Adrenal gland (tissue), 5 donors: ENCODE data around the gene RASSF7.

Experiments used
- CTCF ChIP-seq, 6 experiments: fragments of 450-650 bp in 4 of 6; fragments of 200-600 bp in 2 of 6; sonication (generic) in 1 of 6; IDR thresholded peaks; 1 replicate in 5 of 6; 2 replicates in 1 of 6; pipeline versions ENCODE4 v1.5.1 to v1.8.0; 2016 to 2021; ENCODE audit warnings: antibody characterized with exemption in 6 of 6, mild to moderate bottlenecking in 2 of 6, moderate library complexity in 1 of 6
- POLR2A ChIP-seq, 2 donors: fragments of 450-650 bp; IDR thresholded peaks; one replicate each; pipeline ENCODE4 v1.6.1; 2017; ENCODE audit warnings: antibody characterized with exemption in 2 of 2, mild to moderate bottlenecking in 2 of 2, moderate library complexity in 1 of 2
- donor health status: DM: no; HTN: no; CAD: no.

GRCh38 chr11:550746-551085 lies 10.1 kb upstream of the RASSF7 start:
- no peak for TF ChIP-seq CTCF (IDR thresholded peaks at IDR 0.05)
- no peak for TF ChIP-seq POLR2A (IDR thresholded peaks at IDR 0.05)
